Ovary (tissue), 1 donor: ENCODE data around the gene PRKG1.

ENCODE experiments used
- EP300 ChIP-seq: sonication (generic); formaldehyde crosslinking; IDR thresholded peaks from one replicate; pipeline ENCODE4 v1.6.1; 2017; ENCODE audit warnings: antibody characterized with exemption
- POLR2A ChIP-seq: fragments of 450-650 bp; IDR thresholded peaks from one replicate; pipeline ENCODE4 v1.6.1; 2017; ENCODE audit warnings: antibody characterized with exemption, mild to moderate bottlenecking, moderate library complexity

DNA sequence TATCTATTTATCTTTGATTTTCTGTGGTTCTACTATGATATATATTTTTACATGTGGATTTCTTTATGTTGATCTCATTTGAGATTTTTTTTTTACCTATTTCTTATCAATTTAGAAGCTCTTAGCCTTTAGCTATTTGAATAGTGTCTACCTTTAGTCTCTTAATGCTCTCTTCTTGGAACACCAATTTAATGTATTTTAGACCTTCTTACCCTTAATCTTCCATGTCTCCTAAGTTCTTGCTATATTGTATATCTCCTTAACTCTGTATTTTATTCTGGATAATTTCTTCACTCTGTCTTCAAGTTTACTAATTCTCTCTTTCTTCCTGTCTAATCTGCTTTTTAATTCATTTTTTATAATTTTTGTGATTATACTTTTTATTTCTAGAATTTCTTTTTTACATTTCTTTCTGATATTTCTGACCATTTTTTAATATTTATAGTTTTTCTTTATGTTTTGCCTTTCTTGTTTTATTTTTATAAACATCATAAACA, 597.8 kb downstream of the PRKG1 start:
- no peak for TF ChIP-seq POLR2A
- no peak for TF ChIP-seq EP300
